ENCODE results near the gene ZNF514. TPM values are rescaled to one million over a fixed set of nuclear protein-coding genes. Genes with fewer than 3 reads are reported as not detected.
"Not testable (repeated sequence)": the region's sequence is repeated elsewhere in the genome, so short reads cannot be mapped to it uniquely, and the experiment has no call there.

ZNF514 gene
- total RNA-seq, 1 experiment from 2014 or later, result 21.7 TPM

GRCh38 chr2:95104606-95105005, 55.0 kb downstream of the ZNF514 start:
- ChIA-PET CTCF (no interaction called here), POLR2A (ENCODE audit: unreplicated experiment) (no interaction called here)
- Histone ChIP-seq H3K27ac (no peak overlapping the region), H3F3A (ENCODE audit: insufficient read depth, low read depth) (peaks cover 4% of the 10 kb centered on the region; the same call in 1 of the 2 replicates), H3K4me2 (no peak overlapping the region), H3K9me3 (ENCODE audit: insufficient read depth, low read depth) (no peaks in the 10 kb centered on the region), H3K4me3 (no peak overlapping the region), H3K36me3 (ENCODE audit: low read depth) (peaks cover 63% of the 10 kb centered on the region), H4K20me1 (ENCODE audit: insufficient read depth) (no peaks in the 10 kb centered on the region), H2AFZ (no peak overlapping the region), H3K4me1 (replicated peaks; ENCODE audit: insufficient read depth) (no peaks in the 10 kb centered on the region), H3K9me2 (ENCODE audit: insufficient read depth) (no peaks in the 10 kb centered on the region), H3K79me2 (ENCODE audit: low read depth) (no peaks in the 10 kb centered on the region), H3K27me3 (ENCODE audit: insufficient read depth, low read depth) (no peaks in the 10 kb centered on the region)
- no peak for DNase-seq
- no TSS peak for BruUV-seq (replicated peaks)
- no peak for TF ChIP-seq EZH2 (IDR thresholded peaks at IDR 0.05; ENCODE audit: low read depth)
- TF ChIP-seq, protein P1, sequence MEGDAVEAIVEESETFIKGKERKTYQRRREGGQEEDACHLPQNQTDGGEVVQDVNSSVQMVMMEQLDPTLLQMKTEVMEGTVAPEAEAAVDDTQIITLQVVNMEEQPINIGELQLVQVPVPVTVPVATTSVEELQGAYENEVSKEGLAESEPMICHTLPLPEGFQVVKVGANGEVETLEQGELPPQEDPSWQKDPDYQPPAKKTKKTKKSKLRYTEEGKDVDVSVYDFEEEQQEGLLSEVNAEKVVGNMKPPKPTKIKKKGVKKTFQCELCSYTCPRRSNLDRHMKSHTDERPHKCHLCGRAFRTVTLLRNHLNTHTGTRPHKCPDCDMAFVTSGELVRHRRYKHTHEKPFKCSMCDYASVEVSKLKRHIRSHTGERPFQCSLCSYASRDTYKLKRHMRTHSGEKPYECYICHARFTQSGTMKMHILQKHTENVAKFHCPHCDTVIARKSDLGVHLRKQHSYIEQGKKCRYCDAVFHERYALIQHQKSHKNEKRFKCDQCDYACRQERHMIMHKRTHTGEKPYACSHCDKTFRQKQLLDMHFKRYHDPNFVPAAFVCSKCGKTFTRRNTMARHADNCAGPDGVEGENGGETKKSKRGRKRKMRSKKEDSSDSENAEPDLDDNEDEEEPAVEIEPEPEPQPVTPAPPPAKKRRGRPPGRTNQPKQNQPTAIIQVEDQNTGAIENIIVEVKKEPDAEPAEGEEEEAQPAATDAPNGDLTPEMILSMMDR (conservative IDR thresholded peaks at IDR 0.05), result no peak
- intact Hi-C loops (cut with micrococcal nuclease; ENCODE audit: unreplicated experiment), result no loop called here

DNA sequence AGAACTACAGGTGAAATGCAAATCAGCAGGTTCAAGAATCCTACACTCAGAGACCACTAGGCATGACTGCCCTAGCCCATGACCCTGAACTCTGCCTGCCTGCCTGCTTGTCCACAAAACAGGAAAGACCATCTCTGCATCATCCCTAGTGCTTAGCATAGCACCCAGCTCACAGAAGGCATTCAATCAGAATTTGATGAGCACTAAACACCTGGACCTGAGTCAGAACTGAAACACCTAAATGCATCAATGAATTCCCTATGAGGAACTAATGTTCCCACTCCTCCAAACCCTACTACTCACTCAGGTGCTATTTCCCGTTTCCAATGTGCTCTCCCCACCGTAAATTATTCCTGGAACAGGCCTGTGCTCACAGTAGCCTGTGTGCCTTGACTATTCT, 59.7 kb downstream of the ZNF514 start:
- Histone ChIP-seq H2AFZ (no peak overlapping the region), H3K27me3 (ENCODE audit: insufficient read depth, low read depth) (no peaks in the 10 kb centered on the region), H4K20me1 (ENCODE audit: insufficient read depth) (peaks cover 5% of the 10 kb centered on the region; the same call in 1 of the 2 replicates), H3K4me2 (no peak overlapping the region), H3K36me3 (ENCODE audit: low read depth) (peaks cover 44% of the 10 kb centered on the region), H3K9me2 (ENCODE audit: insufficient read depth) (no peaks in the 10 kb centered on the region), H3K27ac (no peak overlapping the region), H3K79me2 (ENCODE audit: low read depth) (0 out of 2 replicates have a peak, but pooled peaks cover 2% of the 10 kb centered on the region), H3K4me1 (replicated peaks; ENCODE audit: insufficient read depth) (no peaks in the 10 kb centered on the region), H3K4me3 (no peak overlapping the region), H3F3A (ENCODE audit: insufficient read depth, low read depth) (no peaks in the 10 kb centered on the region), H3K9me3 (ENCODE audit: insufficient read depth, low read depth) (0 out of 2 replicates have a peak, but pooled peaks cover 4% of the 10 kb centered on the region)
- POLR2A ChIA-PET (ENCODE audit: unreplicated experiment), result interaction anchor here (0.6 kb wide), 1 partner anchor 892 kb away, joined by 3 read pairs; no protein-coding TSS in a partner anchor
- no peak for DNase-seq
- TF ChIP-seq, protein P1 (conservative IDR thresholded peaks at IDR 0.05), result no peak
- no peak for TF ChIP-seq EZH2 (IDR thresholded peaks at IDR 0.05; ENCODE audit: low read depth)
- intact Hi-C loops (cut with micrococcal nuclease; ENCODE audit: unreplicated experiment), result no loop called here
- CTCF ChIA-PET, result no interaction called here
- no TSS peak for BruUV-seq (replicated peaks)

- peaks cover 40% of the 10 kb centered on the region for H3K36me3 ChIP-seq (ENCODE audit: low read depth)
- H3K79me2 ChIP-seq (ENCODE audit: low read depth); H2AFZ ChIP-seq; H3K27ac ChIP-seq; H3K4me2 ChIP-seq; BruUV-seq (replicated peaks); intact Hi-C loops (cut with micrococcal nuclease; ENCODE audit: unreplicated experiment); CTCF ChIA-PET; H3K9me2 ChIP-seq (ENCODE audit: insufficient read depth); H4K20me1 ChIP-seq (ENCODE audit: insufficient read depth); H3K27me3 ChIP-seq (ENCODE audit: insufficient read depth, low read depth); POLR2A ChIA-PET (ENCODE audit: unreplicated experiment); H3K4me3 ChIP-seq; H3K4me1 ChIP-seq (replicated peaks; ENCODE audit: insufficient read depth); DNase-seq; H3F3A ChIP-seq (ENCODE audit: insufficient read depth, low read depth); H3K9me3 ChIP-seq (ENCODE audit: insufficient read depth, low read depth): not testable (repeated sequence)
Measured at GRCh38 chr2:95098273-95098672, 61.4 kb downstream of the ZNF514 start.

Other genes starting within 250 kb of the ZNF514 start
- 146 and 171 TPM in 2 replicates for gene MAL, start 134.1 kb downstream of the ZNF514 start, total RNA-seq (2021)
- gene MRPS5, start 38.0 kb downstream of the ZNF514 start, total RNA-seq (2021), result 69.0 and 69.4 TPM in 2 replicates
- 2.9 and 4.9 TPM in 2 replicates for gene ZNF2, start 6.0 kb upstream of the ZNF514 start, total RNA-seq (2021)
- gene ZNF892, start 47.7 kb upstream of the ZNF514 start, total RNA-seq (2021), result 2.8 and 3.1 TPM in 2 replicates
- 129 and 147 TPM in 2 replicates for gene PROM2, start 114.6 kb upstream of the ZNF514 start, total RNA-seq (2021)
- gene KCNIP3, start 137.5 kb upstream of the ZNF514 start, total RNA-seq (2021), result 3.5 and 4.5 TPM in 2 replicates
- gene FAHD2A, start 242.9 kb upstream of the ZNF514 start, total RNA-seq (2021), result 23.0 and 28.7 TPM in 2 replicates